ENCODE measurements around the gene XXYLT1. TPM values are rescaled to one million over a fixed set of nuclear protein-coding genes. Genes with fewer than 3 reads are reported as not detected.

Gene XXYLT1
- polyA plus RNA-seq, 2 of the 4 experiments (the other 2 are of a cell fraction) = 11.9 to 12.0 TPM

DNA sequence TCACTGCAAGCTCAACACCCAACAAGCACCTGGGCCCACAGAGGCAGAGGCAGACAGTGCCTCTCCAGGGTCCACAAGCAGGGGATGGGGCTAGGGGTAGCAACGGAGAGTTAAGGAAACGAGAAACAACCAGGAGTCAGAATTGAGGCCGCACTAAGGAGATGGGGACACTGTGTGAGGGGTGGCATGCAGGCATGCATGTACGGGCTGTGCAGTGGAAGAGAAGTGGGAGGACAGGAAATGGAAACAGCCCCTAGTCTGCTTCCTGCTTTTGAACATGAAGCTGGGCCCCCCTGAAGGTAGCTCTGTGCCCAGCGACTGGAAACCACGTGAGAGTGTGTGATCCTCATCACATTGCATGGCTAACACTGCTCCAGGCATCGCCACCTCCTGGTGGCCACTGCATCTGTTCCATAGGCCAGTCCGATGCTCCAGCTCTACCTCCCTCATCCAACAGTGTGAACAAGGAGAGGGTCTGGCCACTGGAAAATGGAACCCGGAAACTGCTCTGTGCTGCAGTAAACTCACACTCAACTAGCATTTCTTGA lies 44.0 kb downstream of the XXYLT1 start:
- H3K4me3 ChIP-seq = no peak overlapping the region
- ChIA-PET POLR2A (no interaction called here), CTCF (interaction anchor here (0.6 to 1.2 kb wide), 3 partner anchors 25 to 87 kb away, joined by 3 to 5 read pairs (median 3); no protein-coding TSS in a partner anchor)
- no peak for FAIRE-seq
- peak; percentile 59 to 67; a peak in 4 of 6 replicates for ATAC-seq
- no peak for DNase-seq (ENCODE audit: low read depth in 1 of 2, low spot score in 1 of 2)
- whole genome bisulfite sequencing (ENCODE audit: missing lambda C conversion rate) = 97% methylated on average over 8 of the region's 9 CpGs
- H3K4me2 ChIP-seq = no peak overlapping the region
- H3K9me3 ChIP-seq = no peaks in the 10 kb centered on the region
- H3K27ac ChIP-seq = no peak overlapping the region
- TF ChIP-seq, protein P1, sequence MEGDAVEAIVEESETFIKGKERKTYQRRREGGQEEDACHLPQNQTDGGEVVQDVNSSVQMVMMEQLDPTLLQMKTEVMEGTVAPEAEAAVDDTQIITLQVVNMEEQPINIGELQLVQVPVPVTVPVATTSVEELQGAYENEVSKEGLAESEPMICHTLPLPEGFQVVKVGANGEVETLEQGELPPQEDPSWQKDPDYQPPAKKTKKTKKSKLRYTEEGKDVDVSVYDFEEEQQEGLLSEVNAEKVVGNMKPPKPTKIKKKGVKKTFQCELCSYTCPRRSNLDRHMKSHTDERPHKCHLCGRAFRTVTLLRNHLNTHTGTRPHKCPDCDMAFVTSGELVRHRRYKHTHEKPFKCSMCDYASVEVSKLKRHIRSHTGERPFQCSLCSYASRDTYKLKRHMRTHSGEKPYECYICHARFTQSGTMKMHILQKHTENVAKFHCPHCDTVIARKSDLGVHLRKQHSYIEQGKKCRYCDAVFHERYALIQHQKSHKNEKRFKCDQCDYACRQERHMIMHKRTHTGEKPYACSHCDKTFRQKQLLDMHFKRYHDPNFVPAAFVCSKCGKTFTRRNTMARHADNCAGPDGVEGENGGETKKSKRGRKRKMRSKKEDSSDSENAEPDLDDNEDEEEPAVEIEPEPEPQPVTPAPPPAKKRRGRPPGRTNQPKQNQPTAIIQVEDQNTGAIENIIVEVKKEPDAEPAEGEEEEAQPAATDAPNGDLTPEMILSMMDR (IDR thresholded peaks at IDR 0.05) = no peak
- TF ChIP-seq JUN (IDR thresholded peaks at IDR 0.05) (no peak), FOSB (CRISPR knock-in tag; IDR thresholded peaks at IDR 0.05) (no peak), RARB (CRISPR knock-in tag; IDR thresholded peaks at IDR 0.05) (no peak), FOXS1 (CRISPR knock-in tag; IDR thresholded peaks at IDR 0.05) (no peak), POLR2A (IDR thresholded peaks at IDR 0.05; ENCODE audit: low read length) (no peak)
- TF ChIP-seq, protein P2, sequence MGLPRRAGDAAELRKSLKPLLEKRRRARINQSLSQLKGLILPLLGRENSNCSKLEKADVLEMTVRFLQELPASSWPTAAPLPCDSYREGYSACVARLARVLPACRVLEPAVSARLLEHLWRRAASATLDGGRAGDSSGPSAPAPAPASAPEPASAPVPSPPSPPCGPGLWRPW (IDR thresholded peaks at IDR 0.05) = no peak
- no peaks in the 10 kb centered on the region for H3K4me1 ChIP-seq

DNA sequence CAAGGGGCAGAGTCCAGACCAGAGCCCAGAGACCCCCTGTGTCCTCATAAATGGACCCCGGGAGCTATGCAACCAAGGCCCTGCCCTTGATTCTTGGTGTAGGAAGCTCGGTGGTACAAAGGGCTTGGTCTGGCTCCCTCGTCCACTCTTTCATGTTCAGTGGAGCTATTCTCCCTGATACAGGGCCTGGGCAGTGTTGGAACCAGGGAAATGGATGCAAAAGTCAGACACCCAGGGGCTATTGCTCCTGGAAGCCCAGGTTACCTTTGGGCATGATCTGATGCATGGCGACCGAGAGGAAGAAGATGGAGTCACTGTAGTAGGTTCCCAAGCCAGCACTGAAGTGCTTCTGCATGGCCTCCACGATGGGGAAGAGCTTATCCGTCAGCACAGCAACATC lies 44.5 kb downstream of the XXYLT1 start:
- no peak for FAIRE-seq
- no peak overlapping the region for H3K4me2 ChIP-seq
- no peak for ATAC-seq
- POLR2A ChIA-PET = no interaction called here
- no peak for TF ChIP-seq HOXB13 (CRISPR knock-in tag; IDR thresholded peaks at IDR 0.05; ENCODE audit: low read depth)
- no peak for TF ChIP-seq EHF (CRISPR knock-in tag; IDR thresholded peaks at IDR 0.05)
- TF ChIP-seq SMC3 (IDR thresholded peaks at IDR 0.05) = no peak
- no peak for TF ChIP-seq MAZ (IDR thresholded peaks at IDR 0.05; ENCODE audit: borderline replicate concordance, low read depth, low read length)
- no peak for TF ChIP-seq JUN (IDR thresholded peaks at IDR 0.05)
- DNase-seq (ENCODE audit: low read depth in 1 of 2, low spot score in 1 of 2) = no peak
- H3K4me3 ChIP-seq = no peak overlapping the region
- H3K4me1 ChIP-seq = no peaks in the 10 kb centered on the region
- 96% methylated on average over 5 of the region's 7 CpGs for whole genome bisulfite sequencing (ENCODE audit: missing lambda C conversion rate)
- no peaks in the 10 kb centered on the region for H3K9me3 ChIP-seq
- CTCF ChIA-PET = interaction anchor here (0.8 kb wide), 1 partner anchor 24 kb away, joined by 3 read pairs; no protein-coding TSS in a partner anchor
- no peak overlapping the region for H3K27ac ChIP-seq

DNA sequence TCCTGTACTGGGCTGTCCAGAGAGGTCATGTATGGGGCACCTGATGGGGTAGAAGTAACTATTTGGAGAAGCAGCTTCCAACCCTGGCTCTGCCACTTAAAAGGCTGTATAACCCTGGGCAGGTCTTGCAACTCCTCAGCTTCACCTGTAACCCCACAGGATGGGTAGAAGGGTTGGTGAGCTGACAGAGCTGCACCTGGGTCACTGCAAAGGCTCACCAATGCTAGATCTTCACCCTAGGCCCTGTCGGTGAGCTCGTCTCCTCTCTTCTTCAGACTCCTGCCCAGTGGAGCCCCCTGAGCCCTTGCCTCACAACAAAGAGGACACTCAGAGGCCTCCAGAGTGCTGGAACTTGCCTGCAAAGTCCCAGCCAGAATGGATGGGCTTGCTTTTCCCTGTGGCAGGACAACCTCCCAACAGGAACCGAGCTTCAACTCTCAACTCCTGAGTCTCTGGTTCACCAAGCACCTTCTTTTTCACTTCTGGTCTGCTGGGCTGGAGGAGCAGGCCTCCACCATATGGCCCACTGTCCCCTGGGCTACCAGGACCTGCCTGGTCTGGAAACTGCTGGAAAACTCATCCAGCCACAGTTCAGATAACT lies 45.9 kb downstream of the XXYLT1 start:
- FAIRE-seq = no peak
- no peak overlapping the region for H3K4me2 ChIP-seq
- TF ChIP-seq EHMT2 (IDR thresholded peaks at IDR 0.05; ENCODE audit: low read depth) = no peak
- no peak for TF ChIP-seq ZNF302 (CRISPR knock-in tag; IDR thresholded peaks at IDR 0.05)
- TF ChIP-seq HDAC2 (IDR thresholded peaks at IDR 0.05) = no peak
- no peak for TF ChIP-seq CHD4 (IDR thresholded peaks at IDR 0.05; ENCODE audit: borderline replicate concordance)
- TF ChIP-seq HOXB13 (CRISPR knock-in tag; IDR thresholded peaks at IDR 0.05; ENCODE audit: low read depth) = no peak
- TF ChIP-seq, protein P2 (IDR thresholded peaks at IDR 0.05) = no peak
- H3K27ac ChIP-seq = no peak overlapping the region
- H3K4me1 ChIP-seq = no peaks in the 10 kb centered on the region
- CTCF ChIA-PET = interaction anchor here (1.6 kb wide), 1 partner anchor 543 kb away, joined by 3 read pairs; no protein-coding TSS in a partner anchor
- no peaks in the 10 kb centered on the region for H3K9me3 ChIP-seq
- H3K4me3 ChIP-seq = no peak overlapping the region
- POLR2A ChIA-PET = no interaction called here
- DNase-seq (ENCODE audit: low read depth in 1 of 2, low spot score in 1 of 2) = no peak
- ATAC-seq = no peak
- 100% methylated on average over 3 of the region's 3 CpGs for WGBS (ENCODE audit: missing lambda C conversion rate)

DNA sequence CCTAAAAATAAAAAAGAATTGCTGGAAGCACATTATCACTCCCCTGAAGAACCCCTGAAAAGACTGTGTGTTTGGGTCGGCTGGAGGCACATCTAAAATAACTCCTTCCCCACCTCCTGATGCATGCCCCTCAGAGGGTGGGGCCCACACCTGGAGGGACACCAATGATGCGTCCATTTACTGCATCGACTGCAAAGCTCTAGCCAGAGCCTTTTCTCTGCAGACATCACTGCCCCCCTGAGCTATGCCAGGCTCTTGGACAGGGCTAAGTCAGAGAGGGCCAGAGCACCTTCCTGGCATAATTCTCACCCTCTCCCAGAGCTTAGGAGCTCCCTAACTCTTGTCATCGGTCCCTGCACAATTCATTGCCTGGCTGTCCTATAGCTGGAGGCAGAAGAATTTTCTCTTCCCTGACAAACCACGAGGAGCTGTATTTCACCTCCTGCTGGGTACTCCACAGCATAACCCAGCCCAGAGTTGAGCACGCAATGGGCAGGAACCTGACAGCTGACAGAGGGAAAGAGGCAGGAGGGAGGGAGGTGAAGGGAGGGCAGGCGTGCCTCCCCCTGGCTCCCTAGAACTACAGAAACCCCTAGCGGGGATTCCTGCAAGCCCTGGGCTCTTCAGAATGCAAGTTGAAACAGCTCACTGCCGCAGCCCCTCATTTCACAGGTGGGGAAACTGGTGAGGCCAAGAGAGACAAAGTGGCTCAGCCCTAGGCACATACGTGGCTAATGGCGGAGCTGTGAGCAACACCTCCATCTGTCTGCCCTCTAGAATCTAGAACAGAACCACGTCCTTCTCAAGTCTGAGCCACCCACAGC lies 46.6 kb downstream of the XXYLT1 start:
- TF ChIP-seq RNF2 (IDR thresholded peaks at IDR 0.05; ENCODE audit: borderline replicate concordance, low read depth) (no peak), ZNF302 (CRISPR knock-in tag; IDR thresholded peaks at IDR 0.05) (no peak), RFX5 (IDR thresholded peaks at IDR 0.05) (no peak), JUNB (IDR thresholded peaks at IDR 0.05) (no peak), CHD4 (IDR thresholded peaks at IDR 0.05; ENCODE audit: borderline replicate concordance) (no peak), NPAS2 (CRISPR knock-in tag; IDR thresholded peaks at IDR 0.05; ENCODE audit: borderline replicate concordance) (no peak)
- no peak overlapping the region for H3K4me2 ChIP-seq
- no peak overlapping the region for H3K27ac ChIP-seq

More for the DNA sequence above, 46.6 kb downstream of the XXYLT1 start:
- POLR2A ChIA-PET = no interaction called here
- Histone ChIP-seq H3K9me3 (no peaks in the 10 kb centered on the region), H3K4me3 (no peak overlapping the region), H3K4me1 (no peaks in the 10 kb centered on the region)
- CTCF ChIA-PET = interaction anchor here (1.6 kb wide), 1 partner anchor 542 kb away, joined by 3 read pairs; no protein-coding TSS in a partner anchor
- no peak for FAIRE-seq
- no peak for DNase-seq (ENCODE audit: low read depth in 1 of 2, low spot score in 1 of 2)
- no peak for ATAC-seq
- WGBS (ENCODE audit: missing lambda C conversion rate) = 88% methylated on average over 10 of the region's 12 CpGs

All from A549 (cell line).